ENCODE results near the gene THSD7B.

Gene THSD7B

DNA sequence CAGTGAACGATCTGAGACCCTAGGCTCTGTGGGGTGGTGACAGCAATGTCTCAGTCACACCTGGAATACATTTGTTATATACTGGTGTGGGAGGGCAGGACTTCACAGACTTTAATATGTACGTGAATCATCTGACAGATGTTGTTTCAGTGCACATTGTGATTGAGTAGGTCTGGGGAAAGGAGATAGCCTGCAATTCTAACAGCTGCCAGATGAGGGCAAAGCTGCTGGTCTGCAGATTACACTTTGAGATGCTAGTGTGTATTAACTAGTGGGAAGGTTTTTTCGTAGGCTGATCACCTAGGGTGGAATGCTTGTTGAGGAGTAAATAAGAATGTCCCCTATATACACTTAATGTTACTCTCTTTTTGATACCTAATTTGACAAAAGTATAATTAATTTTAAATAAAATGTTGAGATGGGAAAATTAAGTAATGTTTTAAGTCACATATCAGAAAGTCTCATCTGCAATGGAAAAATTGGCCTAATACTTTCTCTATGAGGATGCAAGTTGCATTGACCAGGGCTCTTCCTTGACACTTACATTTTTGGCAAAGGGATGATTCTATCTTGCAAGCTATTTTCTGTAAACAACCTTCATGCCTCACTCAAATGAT, 702.0 kb downstream of the THSD7B start:
- Mint-ChIP-seq H3K27ac (no peak overlapping the region), H3K9me3 (no peaks in the 10 kb centered on the region), H3K4me1 (peaks cover 4% of the 10 kb centered on the region), H3K36me3 (ENCODE audit: low read depth) (no peaks in the 10 kb centered on the region), H3K27me3 (ENCODE audit: low read depth) (no peaks in the 10 kb centered on the region), H3K4me3 (no peak overlapping the region)
- TF ChIP-seq, protein P1, sequence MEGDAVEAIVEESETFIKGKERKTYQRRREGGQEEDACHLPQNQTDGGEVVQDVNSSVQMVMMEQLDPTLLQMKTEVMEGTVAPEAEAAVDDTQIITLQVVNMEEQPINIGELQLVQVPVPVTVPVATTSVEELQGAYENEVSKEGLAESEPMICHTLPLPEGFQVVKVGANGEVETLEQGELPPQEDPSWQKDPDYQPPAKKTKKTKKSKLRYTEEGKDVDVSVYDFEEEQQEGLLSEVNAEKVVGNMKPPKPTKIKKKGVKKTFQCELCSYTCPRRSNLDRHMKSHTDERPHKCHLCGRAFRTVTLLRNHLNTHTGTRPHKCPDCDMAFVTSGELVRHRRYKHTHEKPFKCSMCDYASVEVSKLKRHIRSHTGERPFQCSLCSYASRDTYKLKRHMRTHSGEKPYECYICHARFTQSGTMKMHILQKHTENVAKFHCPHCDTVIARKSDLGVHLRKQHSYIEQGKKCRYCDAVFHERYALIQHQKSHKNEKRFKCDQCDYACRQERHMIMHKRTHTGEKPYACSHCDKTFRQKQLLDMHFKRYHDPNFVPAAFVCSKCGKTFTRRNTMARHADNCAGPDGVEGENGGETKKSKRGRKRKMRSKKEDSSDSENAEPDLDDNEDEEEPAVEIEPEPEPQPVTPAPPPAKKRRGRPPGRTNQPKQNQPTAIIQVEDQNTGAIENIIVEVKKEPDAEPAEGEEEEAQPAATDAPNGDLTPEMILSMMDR (IDR thresholded peaks at IDR 0.05; ENCODE audit: unreplicated experiment in 3 of 3): peak; percentile 69 to 81 (median 72)

DNA sequence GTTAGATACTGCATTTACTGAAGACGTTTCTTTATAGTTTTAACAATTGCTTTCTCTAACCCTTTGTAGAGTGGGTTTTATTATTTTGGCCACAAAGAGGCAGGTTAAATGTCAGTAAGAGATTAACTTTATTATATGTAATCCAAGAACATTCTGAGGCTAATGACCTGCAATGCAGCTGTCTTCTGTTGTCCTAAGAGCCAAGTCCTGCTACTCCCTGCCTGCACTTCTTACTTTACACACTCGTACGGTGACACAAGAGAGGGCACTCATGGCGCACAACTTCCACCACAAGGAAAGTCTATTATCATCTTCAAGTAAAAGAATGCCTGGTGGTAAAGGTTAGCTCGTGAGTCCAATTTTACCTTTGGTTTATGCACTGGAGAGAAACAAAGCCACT, 727.9 kb downstream of the THSD7B start:
- H3K36me3 Mint-ChIP-seq (ENCODE audit: low read depth): no peaks in the 10 kb centered on the region
- TF ChIP-seq, protein P1 (IDR thresholded peaks at IDR 0.05; ENCODE audit: unreplicated experiment in 3 of 3): no peak
- H3K9me3 Mint-ChIP-seq: peaks cover 3% of the 10 kb centered on the region
- H3K4me3 Mint-ChIP-seq: no peak overlapping the region
- no peaks in the 10 kb centered on the region for H3K27me3 Mint-ChIP-seq (ENCODE audit: low read depth)
- no peak overlapping the region for H3K27ac Mint-ChIP-seq
- peaks cover 5% of the 10 kb centered on the region for H3K4me1 Mint-ChIP-seq

DNA sequence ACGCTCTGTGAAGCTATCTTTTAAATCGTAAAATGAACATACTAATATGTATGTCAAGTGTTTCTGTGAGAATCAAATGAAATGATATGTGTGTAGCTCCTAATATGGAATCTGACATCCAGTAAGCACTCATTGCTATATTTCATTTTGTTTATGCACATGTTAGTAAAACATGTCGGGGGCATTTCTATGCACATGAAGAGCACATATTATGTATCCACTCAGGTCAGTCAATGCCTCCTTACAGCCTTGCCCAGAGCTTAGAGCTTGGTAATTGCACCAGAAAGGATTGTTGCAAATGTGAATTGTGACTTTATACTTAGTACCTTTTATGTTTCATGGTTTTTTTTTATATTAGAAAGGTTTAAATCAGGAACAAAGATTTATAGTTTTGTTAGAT, 735.3 kb downstream of the THSD7B start:
- Mint-ChIP-seq H3K4me3 (no peak overlapping the region), H3K27ac (no peak overlapping the region), H3K9me3 (no peaks in the 10 kb centered on the region), H3K36me3 (ENCODE audit: low read depth) (no peaks in the 10 kb centered on the region), H3K27me3 (ENCODE audit: low read depth) (no peaks in the 10 kb centered on the region), H3K4me1 (no peaks in the 10 kb centered on the region)
- TF ChIP-seq, protein P1 (IDR thresholded peaks at IDR 0.05; ENCODE audit: unreplicated experiment in 3 of 3): no peak

DNA sequence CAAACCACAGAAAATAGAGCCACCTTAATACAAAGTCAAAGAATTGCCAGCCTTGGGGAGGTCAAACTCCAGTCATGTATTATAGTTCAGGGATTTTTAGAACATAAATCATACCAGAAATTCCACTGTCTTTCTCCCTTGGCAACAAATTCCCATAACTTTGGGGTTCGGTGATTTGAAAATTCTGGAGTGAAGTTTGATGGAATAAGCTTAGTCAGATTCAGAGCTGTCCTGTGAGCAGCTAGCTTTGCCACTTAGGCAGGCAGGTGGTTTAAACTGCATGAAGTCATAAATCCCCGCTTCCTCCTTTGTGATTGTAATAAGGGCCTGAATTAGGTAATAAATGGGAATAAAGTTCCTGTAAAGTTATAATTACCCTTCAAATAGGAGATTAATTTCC, 741.9 kb downstream of the THSD7B start:
- H3K36me3 Mint-ChIP-seq (ENCODE audit: low read depth): no peaks in the 10 kb centered on the region
- TF ChIP-seq, protein P1 (IDR thresholded peaks at IDR 0.05; ENCODE audit: unreplicated experiment in 3 of 3): no peak
- peaks cover 5% of the 10 kb centered on the region for H3K4me1 Mint-ChIP-seq

DNA sequence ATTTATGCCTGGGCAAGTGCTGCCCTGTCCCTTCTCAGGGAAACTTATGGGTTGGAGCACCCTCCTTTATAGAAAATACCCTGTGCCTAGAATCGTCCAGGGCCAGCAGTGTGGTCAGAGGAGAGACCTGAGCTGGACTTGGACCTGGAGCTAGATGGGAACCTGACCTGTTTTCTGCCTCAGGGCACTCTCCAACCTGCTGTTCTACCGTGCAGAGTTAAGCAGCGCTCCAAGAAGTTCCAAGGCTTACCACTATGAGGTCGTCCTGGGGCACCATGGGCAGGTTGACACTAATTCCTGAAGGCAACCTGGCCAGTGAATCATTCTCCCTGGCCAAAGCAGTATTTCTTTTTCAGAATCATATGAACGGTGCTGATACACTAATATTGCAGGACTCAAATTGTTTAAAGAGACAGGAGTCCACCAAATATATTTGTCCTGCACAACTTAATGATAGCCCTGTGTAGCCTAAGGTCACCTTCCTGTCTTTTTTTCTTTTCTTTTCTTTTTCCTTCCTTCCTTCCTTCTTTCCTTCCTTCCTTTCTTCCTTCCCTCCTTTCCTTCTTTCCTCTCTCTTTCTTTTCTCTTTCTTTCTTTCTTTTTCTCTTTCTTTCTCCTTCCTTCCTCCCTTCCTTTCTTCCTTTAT, 743.5 kb downstream of the THSD7B start:
- TF ChIP-seq, protein P1 (IDR thresholded peaks at IDR 0.05; ENCODE audit: unreplicated experiment in 3 of 3): no peak
- no peaks in the 10 kb centered on the region for H3K27me3 Mint-ChIP-seq (ENCODE audit: low read depth)
- no peaks in the 10 kb centered on the region for H3K36me3 Mint-ChIP-seq (ENCODE audit: low read depth)
- H3K27ac Mint-ChIP-seq: no peak overlapping the region
- peaks cover 5% of the 10 kb centered on the region for H3K4me1 Mint-ChIP-seq
- H3K9me3 Mint-ChIP-seq: no peaks in the 10 kb centered on the region
- no peak overlapping the region for H3K4me3 Mint-ChIP-seq

More for the DNA sequence above, 741.9 kb downstream of the THSD7B start:
- H3K4me3 Mint-ChIP-seq: no peak overlapping the region
- H3K27me3 Mint-ChIP-seq (ENCODE audit: low read depth): no peaks in the 10 kb centered on the region
- H3K9me3 Mint-ChIP-seq: no peaks in the 10 kb centered on the region
- no peak overlapping the region for H3K27ac Mint-ChIP-seq

DNA sequence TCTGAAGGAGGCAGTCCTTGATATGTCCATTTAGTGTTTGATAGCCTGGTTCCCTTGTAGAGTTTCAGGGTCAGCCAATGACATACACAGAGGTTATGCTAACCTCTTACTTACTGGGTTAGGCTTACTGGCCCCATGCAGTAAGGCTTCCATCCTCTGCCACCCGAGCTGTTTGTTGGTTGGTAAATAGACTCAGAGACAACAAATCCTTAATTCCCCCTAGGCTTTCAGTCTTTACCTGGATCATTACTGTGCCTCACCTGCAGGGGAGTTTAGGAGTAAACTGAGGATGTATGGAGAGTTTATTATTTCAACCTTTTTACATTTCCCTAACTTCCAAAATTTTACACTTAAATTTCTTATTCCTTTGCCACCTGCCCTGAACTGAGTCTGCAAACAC, 746.2 kb downstream of the THSD7B start:
- Mint-ChIP-seq H3K27me3 (ENCODE audit: low read depth) (no peaks in the 10 kb centered on the region), H3K9me3 (peaks cover 12% of the 10 kb centered on the region), H3K36me3 (ENCODE audit: low read depth) (no peaks in the 10 kb centered on the region), H3K4me1 (peaks cover 5% of the 10 kb centered on the region), H3K27ac (no peak overlapping the region), H3K4me3 (no peak overlapping the region)
- TF ChIP-seq, protein P1 (IDR thresholded peaks at IDR 0.05; ENCODE audit: unreplicated experiment in 3 of 3): no peak

All from nephron (organoid).